ENCODE results near the gene NEDD8.
"Not testable (repeated sequence)": the region's sequence is repeated elsewhere in the genome, so short reads cannot be mapped to it uniquely, and the experiment has no call there.

Gene NEDD8

GRCh38 chr14:24204163-24205146, 27.7 kb downstream of the NEDD8 start:
- TF ChIP-seq CTCF (IDR thresholded peaks at IDR 0.05; ENCODE audit: insufficient read depth, low read length, poor library complexity, severe bottlenecking), result no peak
- H3K36me3 ChIP-seq (ENCODE audit: control insufficient read depth, insufficient read depth, low read length), result peaks cover 29% of the 10 kb centered on the region

GRCh38 chr14:24203249-24203886, 28.8 kb downstream of the NEDD8 start:
- peaks cover 28% of the 10 kb centered on the region for H3K36me3 ChIP-seq (ENCODE audit: control insufficient read depth, insufficient read depth, low read length)
- DNase-seq (ENCODE audit: extremely low read depth, insufficient read length); H3K4me3 ChIP-seq (replicated peaks; ENCODE audit: low read depth, low read length); H3K27me3 ChIP-seq (replicated peaks; ENCODE audit: control insufficient read depth, insufficient read depth, low read length): not testable (repeated sequence)

More at GRCh38 chr14:24204163-24205146, 27.7 kb downstream of the NEDD8 start:
- Histone ChIP-seq H3K27me3 (replicated peaks; ENCODE audit: control insufficient read depth, insufficient read depth, low read length) (no peaks in the 10 kb centered on the region), H3K4me3 (replicated peaks; ENCODE audit: low read depth, low read length) (no peak overlapping the region)
- no peak for DNase-seq (ENCODE audit: extremely low read depth, insufficient read length)

DNA sequence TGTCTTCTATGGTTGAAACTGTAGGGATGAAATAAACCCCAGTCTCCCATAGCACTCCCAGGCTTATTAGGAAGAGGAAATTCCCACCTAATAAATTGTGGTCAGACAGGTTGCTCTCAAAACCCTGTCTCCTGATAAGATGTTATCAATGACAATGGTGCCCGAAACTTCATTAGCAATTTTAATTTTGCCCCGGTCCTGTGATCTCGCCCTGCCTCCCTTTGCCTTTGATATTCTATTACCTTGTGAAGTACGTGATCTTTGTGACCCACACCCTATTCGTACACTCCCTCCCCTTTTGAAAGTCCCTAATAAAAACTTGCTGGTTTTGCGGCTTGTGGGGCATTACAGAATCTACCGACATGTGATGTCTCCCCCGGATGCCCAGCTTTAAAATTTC, 29.6 kb downstream of the NEDD8 start:
- H3K27me3 ChIP-seq (replicated peaks; ENCODE audit: control insufficient read depth, insufficient read depth, low read length); H3K4me3 ChIP-seq (replicated peaks; ENCODE audit: low read depth, low read length); DNase-seq (ENCODE audit: extremely low read depth, insufficient read length): not testable (repeated sequence)
- peaks cover 24% of the 10 kb centered on the region for H3K36me3 ChIP-seq (ENCODE audit: control insufficient read depth, insufficient read depth, low read length)

DNA sequence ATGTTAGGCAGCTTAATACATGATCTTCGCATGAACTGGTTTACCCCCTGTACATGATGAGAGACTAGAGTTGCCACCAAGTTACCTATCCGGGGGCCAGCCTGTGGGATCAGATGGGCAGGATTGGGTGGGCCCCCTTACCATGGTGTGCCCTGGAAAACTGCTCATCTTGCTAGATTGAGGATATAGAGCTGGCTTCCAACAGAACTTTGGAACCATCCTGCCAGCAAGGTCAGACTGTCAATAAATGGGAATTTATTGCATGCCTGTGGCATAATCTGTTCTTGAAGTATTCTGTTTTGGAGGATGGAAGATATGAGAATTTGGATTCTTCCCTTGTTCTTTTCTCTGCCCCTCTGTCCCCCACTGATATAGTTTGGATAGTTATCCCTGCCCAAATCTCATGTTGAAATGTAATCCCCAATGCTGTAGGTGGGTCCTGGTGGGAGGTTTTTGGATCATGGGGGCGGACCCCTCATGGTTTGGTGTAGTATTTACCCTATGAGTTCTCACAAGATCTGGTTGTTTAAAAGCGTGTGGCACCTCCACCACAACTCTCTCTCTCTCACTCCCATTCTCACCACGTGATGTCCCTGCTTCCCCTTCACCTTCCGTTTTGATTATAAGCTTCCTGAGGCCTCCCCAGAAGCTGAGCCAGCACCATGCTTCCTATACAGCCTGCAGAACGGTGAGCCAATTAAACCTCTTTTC, 33.2 kb downstream of the NEDD8 start:
- Histone ChIP-seq H3K4me3 (replicated peaks; ENCODE audit: low read depth, low read length) (no peak overlapping the region), H3K27me3 (replicated peaks; ENCODE audit: control insufficient read depth, insufficient read depth, low read length) (no peaks in the 10 kb centered on the region), H3K36me3 (ENCODE audit: control insufficient read depth, insufficient read depth, low read length) (peaks cover 10% of the 10 kb centered on the region)
- no peak for DNase-seq (ENCODE audit: extremely low read depth, insufficient read length)
- TF ChIP-seq CTCF (IDR thresholded peaks at IDR 0.05; ENCODE audit: insufficient read depth, low read length, poor library complexity, severe bottlenecking), result no peak

- DNase-seq (ENCODE audit: extremely low read depth, insufficient read length), result no peak
- Histone ChIP-seq H3K27me3 (replicated peaks; ENCODE audit: control insufficient read depth, insufficient read depth, low read length) (no peaks in the 10 kb centered on the region), H3K4me3 (replicated peaks; ENCODE audit: low read depth, low read length) (peak overlapping the region; percentile 97), H3K36me3 (ENCODE audit: control insufficient read depth, insufficient read depth, low read length) (peaks cover 8% of the 10 kb centered on the region)
- TF ChIP-seq CTCF (IDR thresholded peaks at IDR 0.05; ENCODE audit: insufficient read depth, low read length, poor library complexity, severe bottlenecking), result no peak
Measured at GRCh38 chr14:24197056-24197450, 35.1 kb downstream of the NEDD8 start.

DNA sequence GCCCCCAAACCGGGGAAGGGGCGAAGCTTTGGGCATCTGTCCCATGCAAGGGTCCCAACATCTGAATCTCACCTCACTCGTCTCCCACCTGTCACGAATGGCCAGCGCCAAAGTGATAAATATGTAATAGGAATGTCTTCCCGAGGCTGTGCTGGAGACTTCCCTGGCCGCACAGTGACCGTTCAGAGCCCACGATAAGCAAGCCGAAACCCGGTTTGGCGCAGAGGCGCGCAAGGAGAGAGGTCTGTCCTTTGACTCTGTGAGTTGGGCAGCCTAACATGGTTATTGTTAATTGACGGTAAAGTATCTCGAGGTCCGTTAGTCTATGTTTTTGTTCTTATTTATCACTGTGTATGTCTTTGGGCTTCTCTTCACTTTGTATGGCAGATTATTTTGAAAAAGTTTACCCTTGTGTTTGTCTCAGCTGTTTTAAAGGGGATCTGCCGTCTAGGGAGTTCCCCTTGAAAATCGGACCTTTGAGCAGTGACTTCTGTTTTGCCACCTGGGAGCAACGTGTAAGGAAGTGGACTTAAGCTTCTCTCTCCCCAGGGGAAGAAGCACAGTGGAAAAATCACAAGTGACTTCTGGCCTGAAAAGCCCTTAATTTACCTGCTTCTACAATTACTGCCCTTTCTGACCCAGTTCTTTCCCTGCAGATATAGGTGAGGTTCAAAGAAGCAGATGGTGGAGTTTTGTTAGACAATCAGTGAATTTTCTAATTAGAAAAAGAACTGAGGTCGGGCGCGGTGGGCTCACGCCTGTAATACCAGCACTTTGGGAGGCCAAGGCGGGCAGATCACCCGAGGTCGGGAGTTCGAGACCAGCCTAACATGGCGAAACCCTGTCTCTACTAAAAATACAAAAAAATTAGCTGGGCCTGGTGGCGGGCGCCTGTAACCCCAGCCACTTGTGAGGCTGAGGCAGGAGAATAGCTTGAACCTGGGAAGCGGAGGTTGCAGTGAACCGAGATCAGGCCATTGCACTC, 35.8 kb downstream of the NEDD8 start:
- H3K36me3 ChIP-seq (ENCODE audit: control insufficient read depth, insufficient read depth, low read length), result peaks cover 7% of the 10 kb centered on the region
- H3K27me3 ChIP-seq (replicated peaks; ENCODE audit: control insufficient read depth, insufficient read depth, low read length), result no peaks in the 10 kb centered on the region
- no peak for DNase-seq (ENCODE audit: extremely low read depth, insufficient read length)
- no peak for TF ChIP-seq CTCF (IDR thresholded peaks at IDR 0.05; ENCODE audit: insufficient read depth, low read length, poor library complexity, severe bottlenecking)
- H3K4me3 ChIP-seq (replicated peaks; ENCODE audit: low read depth, low read length), result peak overlapping the region; percentile 97
